Loucy (cell line): ENCODE measurements around the gene PDHA1.
A peak's percentile ranks its signal among the peaks of the same experiment; 100 is the strongest.

Experiments used
- H2AFZ ChIP-seq: fragments of 200-600 bp; sonication (generic); 2 replicates; pipeline ENCODE4 v1.6.0; 2016; ENCODE audit warnings: antibody characterized with exemption, mild to moderate bottlenecking, low read length, moderate library complexity
- H3F3A ChIP-seq: fragments of 200-600 bp; 2 replicates; pipeline ENCODE4 v1.6.0; 2016; ENCODE audit warnings: antibody characterized with exemption, low read depth, mild to moderate bottlenecking
- H3K27me3 ChIP-seq: fragments of 200-600 bp; sonication (generic); 2 replicates; pipeline ENCODE4 v1.6.1; 2014; ENCODE audit warnings: low read length, mild to moderate bottlenecking; ENCODE audit not compliant: insufficient read depth, poor library complexity, severe bottlenecking
- H3K36me3 ChIP-seq: fragments of 200-600 bp; sonication (generic); 2 replicates; pipeline ENCODE4 v1.6.1; 2016; ENCODE audit warnings: low read length; ENCODE audit not compliant: insufficient read depth
- H3K4me1 ChIP-seq: fragments of 200-600 bp; sonication (generic); 2 replicates; pipeline ENCODE4 v1.5.1; 2014; ENCODE audit warnings: low read length, mild to moderate bottlenecking; ENCODE audit not compliant: insufficient read depth, poor library complexity, severe bottlenecking
- H3K4me2 ChIP-seq: fragments of 200-600 bp; sonication (generic); 2 replicates; pipeline ENCODE4 v1.6.0; 2014; ENCODE audit warnings: antibody characterized with exemption, low read length, low read depth, mild to moderate bottlenecking; ENCODE audit not compliant: poor library complexity, severe bottlenecking
- H3K4me3 ChIP-seq: fragments of 200-600 bp; sonication (generic); 2 replicates; pipeline ENCODE4 v1.5.1; 2014; ENCODE audit warnings: low read length, mild to moderate bottlenecking, mixed read lengths; ENCODE audit not compliant: poor library complexity, severe bottlenecking
- H3K79me2 ChIP-seq: fragments of 200-600 bp; sonication (generic); 2 replicates; pipeline ENCODE4 v1.6.1; 2014; ENCODE audit warnings: low read length; ENCODE audit not compliant: insufficient read depth
- H3K9ac ChIP-seq: fragments of 200-600 bp; sonication (generic); 2 replicates; pipeline ENCODE4 v1.6.0; 2014; ENCODE audit warnings: mild to moderate bottlenecking, low read depth, low read length, moderate library complexity; ENCODE audit not compliant: poor library complexity, severe bottlenecking
- H3K9me2 ChIP-seq: fragments of 200-600 bp; sonication (generic); replicated peaks from 2 replicates; pipeline ENCODE4 v1.6.1; 2016; ENCODE audit warnings: low read depth, low read length, mixed read lengths
- H3K9me3 ChIP-seq: fragments of 200-600 bp; sonication (generic); 2 replicates; pipeline ENCODE4 v1.6.1; 2014; ENCODE audit warnings: mild to moderate bottlenecking, antibody characterized with exemption, low read length, low read depth; ENCODE audit not compliant: insufficient read depth
- H4K20me1 ChIP-seq: fragments of 200-600 bp; sonication (generic); 2 replicates; pipeline ENCODE4 v1.6.0; 2014; ENCODE audit warnings: antibody characterized with exemption, low read length, mild to moderate bottlenecking; ENCODE audit not compliant: insufficient read depth, poor library complexity, severe bottlenecking
- CTCF ChIP-seq: fragments of 200-600 bp; sonication (generic); conservative IDR thresholded peaks from 2 replicates; pipeline ENCODE4 v1.5.1; 2014; ENCODE audit warnings: mild to moderate bottlenecking, antibody characterized with exemption, low read length
- EZH2phosphoT487 ChIP-seq: fragments of 200-600 bp; IDR thresholded peaks from 2 replicates; pipeline ENCODE4 v1.6.1; 2018; ENCODE audit warnings: antibody characterized with exemption, mild to moderate bottlenecking, moderate library complexity, borderline replicate concordance

PDHA1 gene

GRCh38 chrX:19331831-19332230 is 11.9 kb upstream of the PDHA1 start:
- TF ChIP-seq CTCF (no peak), EZH2phosphoT487 (no peak)
- Histone ChIP-seq H3K4me1 (no peaks in the 10 kb centered on the region), H3K9me3 (no peaks in the 10 kb centered on the region; the same call in 1 of the 2 replicates), H3K36me3 (no peaks in the 10 kb centered on the region), H3K4me2 (no peak overlapping the region), H3K9ac (no peak overlapping the region), H2AFZ (no peak overlapping the region), H3F3A (no peaks in the 10 kb centered on the region), H3K4me3 (no peak overlapping the region), H3K9me2 (no peaks in the 10 kb centered on the region), H3K27me3 (no peaks in the 10 kb centered on the region), H3K79me2 (no peaks in the 10 kb centered on the region), H4K20me1 (no peaks in the 10 kb centered on the region)

GRCh38 chrX:19332983-19333382 is 10.7 kb upstream of the PDHA1 start:
- no peak overlapping the region for H2AFZ ChIP-seq
- no peaks in the 10 kb centered on the region for H3K27me3 ChIP-seq
- no peak overlapping the region for H3K4me3 ChIP-seq
- H3F3A ChIP-seq, result no peaks in the 10 kb centered on the region
- no peaks in the 10 kb centered on the region for H4K20me1 ChIP-seq
- H3K9me2 ChIP-seq, result no peaks in the 10 kb centered on the region
- no peak for TF ChIP-seq EZH2phosphoT487
- no peak for TF ChIP-seq CTCF
- H3K4me2 ChIP-seq, result no peak overlapping the region
- H3K9me3 ChIP-seq, result no peaks in the 10 kb centered on the region; the same call in 1 of the 2 replicates
- H3K79me2 ChIP-seq, result no peaks in the 10 kb centered on the region
- H3K36me3 ChIP-seq, result no peaks in the 10 kb centered on the region
- no peaks in the 10 kb centered on the region for H3K4me1 ChIP-seq
- H3K9ac ChIP-seq, result no peak overlapping the region

GRCh38 chrX:19334945-19335626 is 8.6 kb upstream of the PDHA1 start:
- Histone ChIP-seq H3K27me3 (no peaks in the 10 kb centered on the region), H3K9me3 (no peaks in the 10 kb centered on the region; the same call in 1 of the 2 replicates), H4K20me1 (no peaks in the 10 kb centered on the region), H3K4me1 (no peaks in the 10 kb centered on the region), H3K4me3 (no peak overlapping the region), H2AFZ (no peak overlapping the region), H3K4me2 (no peak overlapping the region), H3F3A (no peaks in the 10 kb centered on the region), H3K36me3 (no peaks in the 10 kb centered on the region), H3K9ac (no peak overlapping the region), H3K9me2 (no peaks in the 10 kb centered on the region), H3K79me2 (no peaks in the 10 kb centered on the region)
- no peak for TF ChIP-seq EZH2phosphoT487
- peak; percentile 61 for TF ChIP-seq CTCF
